GM21367 (cell line): ENCODE measurements around the gene MRPS14.
"Not testable (repeated sequence)": the region's sequence is repeated elsewhere in the genome, so short reads cannot be mapped to it uniquely, and the experiment has no call there.

Source experiments
- ATAC-seq: cut with Tn5 transposase; IDR thresholded peaks from one replicate; pipeline ENCODE4 v1.9.1; 2021; ENCODE audit not compliant: unreplicated experiment

The MRPS14 gene

DNA sequence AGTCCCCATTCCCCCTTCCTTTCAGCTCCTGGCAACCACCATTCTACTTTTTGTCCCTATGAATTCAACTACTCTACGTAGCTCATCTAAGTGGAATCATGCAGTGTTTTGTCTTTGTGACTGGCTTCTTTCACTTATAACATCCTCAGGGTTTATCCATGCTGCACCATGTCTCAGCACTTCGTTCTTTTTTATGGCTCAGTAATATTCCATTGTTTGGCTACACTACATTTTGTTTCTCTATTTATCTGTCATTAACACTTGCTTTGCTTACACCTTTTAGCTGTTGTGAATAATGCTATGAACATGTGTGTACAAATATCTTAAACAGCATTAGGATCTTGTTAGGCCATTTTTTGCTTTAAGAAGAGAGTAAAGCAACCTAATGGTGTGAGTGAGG, 1.5 kb upstream of the MRPS14 start:
- no peak for ATAC-seq

DNA sequence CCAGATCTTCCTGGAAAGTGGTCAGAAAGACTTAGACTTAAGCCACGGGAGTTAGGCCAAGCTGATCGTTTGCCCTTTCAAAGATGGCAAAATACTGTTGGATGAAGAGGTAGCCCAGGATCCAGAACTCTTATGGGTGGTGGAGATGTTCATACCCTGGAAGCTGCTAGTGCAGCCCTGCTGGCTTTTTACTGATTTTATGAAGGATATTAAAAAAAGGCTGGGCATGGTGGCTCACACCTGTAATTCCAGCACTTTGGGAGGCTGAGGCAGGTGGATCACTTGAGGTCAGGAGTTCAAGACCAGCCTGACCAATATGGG, 657 bp upstream of the MRPS14 start:
- ATAC-seq, result not testable (repeated sequence)

DNA sequence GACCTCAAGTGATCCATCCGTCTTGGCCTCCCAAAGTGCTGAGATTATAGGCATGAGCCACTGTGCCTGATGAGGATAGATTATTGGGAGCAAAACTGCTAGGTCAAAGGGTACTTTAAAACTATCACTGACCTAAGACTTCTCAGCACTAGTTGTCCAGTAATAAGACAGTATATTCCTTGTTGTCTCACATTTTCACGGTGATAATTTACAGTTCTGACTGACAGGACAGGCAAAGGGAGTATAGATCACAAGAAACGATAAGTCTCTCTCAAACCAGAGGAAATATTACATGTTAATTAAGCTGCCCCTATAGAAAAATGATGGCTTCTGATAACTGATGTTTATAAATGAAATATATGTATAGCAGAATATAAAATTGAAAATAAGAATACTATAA, 3.7 kb downstream of the MRPS14 start:
- no peak for ATAC-seq

DNA sequence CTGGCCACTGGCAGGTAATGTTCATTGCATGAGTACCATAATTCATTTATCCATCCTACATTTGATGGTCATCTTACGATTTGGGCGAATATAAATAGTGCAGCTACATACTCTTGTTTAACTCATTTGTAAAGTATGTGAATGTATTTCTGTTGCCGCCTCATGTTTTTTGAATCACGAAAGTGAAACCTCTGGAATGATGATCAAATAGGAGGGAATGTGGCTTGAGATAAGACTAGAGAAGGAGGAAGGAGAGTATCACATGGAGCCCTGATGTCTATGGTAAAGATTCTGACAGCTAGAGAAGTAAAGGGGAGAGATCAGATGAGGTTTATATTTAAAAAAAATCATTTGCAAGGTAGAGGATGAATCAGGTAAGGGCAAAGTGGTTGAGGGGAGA, 8.0 kb downstream of the MRPS14 start:
- ATAC-seq, result no peak

- no peak for ATAC-seq
These were observed 9.8 kb downstream of the MRPS14 start for GRCh38 chr1:175013445-175013844.

DNA sequence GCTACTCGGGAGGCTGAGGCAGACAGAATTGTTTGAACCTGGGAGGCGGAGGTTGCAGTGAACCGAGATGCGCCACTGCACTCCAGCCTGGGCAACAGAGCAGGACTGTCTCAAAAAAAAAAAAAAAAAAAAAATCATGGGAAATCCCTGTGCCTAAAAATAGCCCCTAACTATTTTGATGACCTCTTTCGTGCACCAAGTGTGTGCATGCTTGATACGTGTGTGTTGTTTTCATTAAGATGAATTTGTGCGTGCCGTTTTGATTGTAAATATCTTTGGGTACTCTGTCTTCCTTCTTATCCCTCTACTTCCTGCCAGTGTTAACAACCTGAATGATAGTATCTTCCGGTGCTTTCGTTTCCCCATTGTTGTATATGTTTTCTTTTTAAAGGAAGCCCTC, 13.7 kb downstream of the MRPS14 start:
- no peak for ATAC-seq

DNA sequence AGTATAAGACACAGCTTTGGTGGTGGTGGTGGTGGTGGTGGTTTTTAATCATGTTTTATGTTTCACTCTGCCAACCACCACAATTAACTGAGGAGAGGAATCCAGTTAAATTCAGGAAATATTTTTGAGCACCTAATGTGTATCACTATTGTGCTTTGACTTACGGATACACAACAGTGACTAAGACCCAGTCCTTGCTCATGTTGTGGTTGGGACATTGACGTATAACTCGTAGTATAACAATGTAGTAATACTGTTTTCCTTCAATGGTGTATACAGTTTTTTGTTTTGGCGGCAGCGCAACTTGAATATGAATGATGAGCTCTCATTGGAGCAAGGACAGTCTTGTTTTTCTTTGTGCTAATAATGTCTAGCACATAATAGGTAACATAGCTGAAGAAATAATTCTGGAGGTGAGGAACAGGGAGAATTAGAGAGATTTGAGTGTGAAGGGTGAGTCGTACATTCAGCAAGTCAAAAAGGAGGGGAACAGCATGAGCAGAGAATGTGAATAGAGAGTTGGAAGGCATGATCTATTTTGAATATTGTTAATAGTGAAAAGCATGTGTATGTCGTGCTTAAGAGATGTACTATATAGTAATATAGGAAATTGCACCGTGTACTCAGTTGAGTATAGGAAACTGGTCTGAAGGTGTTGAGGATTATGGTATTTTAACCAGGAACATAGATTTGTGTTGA, 18.0 kb downstream of the MRPS14 start:
- no peak for ATAC-seq

DNA sequence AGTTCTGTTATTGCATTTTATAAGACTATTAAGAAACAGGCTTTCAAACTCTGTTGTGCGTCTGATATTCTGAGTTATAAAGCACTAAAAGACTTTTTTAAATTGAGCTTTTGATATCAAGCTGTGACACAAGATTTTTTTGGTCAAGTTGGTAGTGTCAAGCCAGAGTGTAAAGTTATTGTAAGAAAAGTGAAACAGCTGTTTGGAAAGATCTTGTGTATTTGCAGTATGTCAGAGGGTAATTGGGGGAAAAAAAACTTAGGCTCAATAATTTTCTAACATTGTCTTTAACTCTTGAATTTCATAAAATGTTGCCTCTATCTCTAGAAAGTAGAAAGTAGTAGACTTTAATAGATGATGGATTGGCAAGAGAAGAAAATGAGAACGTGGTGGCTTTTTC, 19.7 kb downstream of the MRPS14 start:
- ATAC-seq, result no peak

DNA sequence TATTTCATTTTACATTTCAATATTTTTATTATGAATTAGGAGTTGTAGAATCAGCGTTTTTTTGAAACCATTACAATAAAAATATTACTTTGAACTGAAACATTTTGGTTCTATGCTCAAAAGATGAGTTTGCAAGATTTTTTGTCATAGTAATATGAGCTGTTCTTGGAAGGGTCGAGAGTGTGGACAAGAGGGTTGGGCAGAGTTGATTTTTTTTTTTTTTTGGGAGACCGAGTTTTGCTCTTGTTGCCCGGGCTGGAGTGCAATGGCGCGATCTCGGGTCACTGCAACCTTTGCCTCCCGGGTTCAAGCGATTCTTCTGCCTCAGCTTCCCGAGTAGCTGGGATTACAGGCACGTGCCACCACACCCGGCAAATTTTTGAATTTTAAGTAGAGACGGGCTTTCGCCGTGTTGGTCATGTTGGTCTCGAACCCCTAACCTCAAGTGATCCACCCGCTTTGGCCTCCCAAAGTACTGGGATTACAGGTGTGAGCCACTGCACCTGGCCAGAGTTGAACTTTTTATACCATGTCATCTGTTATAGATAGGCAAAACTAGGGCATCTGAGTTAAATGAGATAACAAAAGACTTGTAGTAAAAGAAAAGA, 20.2 kb downstream of the MRPS14 start:
- ATAC-seq, result no peak

DNA sequence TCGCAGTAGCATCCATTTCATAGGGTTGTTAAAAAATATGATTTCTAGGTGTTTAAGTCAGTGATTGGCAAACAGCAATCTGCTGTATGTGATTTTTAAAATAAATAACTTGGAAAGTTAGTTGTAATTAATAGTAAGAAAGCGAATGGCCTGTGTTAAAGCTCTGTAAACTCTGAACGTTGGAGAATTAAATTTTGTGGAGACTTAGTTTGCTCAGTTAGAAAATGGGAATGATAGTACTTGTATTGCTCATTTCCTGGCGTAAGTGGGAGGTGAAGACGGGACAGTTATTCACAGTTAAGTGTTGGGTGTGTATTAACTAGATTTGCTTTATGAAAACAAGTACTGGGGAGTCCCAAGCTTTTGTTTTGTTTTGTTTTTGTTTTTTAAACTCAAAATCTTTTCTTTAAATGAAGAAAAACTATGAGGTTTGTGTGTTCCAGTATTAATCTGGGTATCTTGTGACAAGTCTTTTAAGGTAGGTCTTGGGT, 22.5 kb downstream of the MRPS14 start:
- ATAC-seq, result no peak

- peak; percentile 5 for ATAC-seq
These were observed 23.1 kb downstream of the MRPS14 start, which contains the start of gene CACYBP for GRCh38 chr1:174999936-175000696. CACYBP (plus strand) TSS chr1:174999947; CDS start chr1:175000181, 234 bp downstream.

DNA sequence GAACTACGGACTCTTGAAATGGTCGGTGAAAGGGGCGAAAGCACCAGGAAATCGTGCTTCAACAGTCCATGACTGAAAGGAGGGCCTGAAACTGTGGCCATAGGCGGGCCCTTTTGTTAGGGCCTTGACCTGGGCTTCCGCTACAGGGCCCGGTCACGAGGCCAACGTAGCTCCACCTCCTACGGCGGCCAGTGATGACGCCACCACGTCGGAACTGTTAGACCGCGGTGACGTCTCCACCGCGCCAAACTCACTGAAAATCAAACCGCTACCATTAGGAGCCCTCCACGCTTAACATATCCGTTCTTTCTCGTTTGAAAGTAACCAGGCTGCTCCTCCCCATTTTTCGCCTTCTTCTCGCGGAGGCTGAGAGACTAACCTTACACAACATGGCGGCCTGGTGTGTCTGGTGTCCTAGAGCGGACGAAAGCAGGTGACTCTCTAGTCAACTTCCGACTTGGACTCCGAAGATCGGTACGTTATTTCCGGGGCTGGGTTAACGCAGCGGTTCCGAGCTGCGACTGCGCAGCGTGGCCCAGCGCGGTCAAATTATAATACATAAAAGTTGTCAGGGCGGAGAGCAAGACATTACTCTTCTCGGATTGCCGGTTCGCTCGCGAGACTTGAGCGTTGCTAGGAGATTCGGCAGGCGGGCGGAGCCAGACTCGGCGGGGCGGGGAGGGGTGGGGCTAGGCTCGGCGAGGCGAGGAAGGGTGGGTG, 23.8 kb downstream of the MRPS14 start:
- peak; percentile 67 for ATAC-seq

DNA sequence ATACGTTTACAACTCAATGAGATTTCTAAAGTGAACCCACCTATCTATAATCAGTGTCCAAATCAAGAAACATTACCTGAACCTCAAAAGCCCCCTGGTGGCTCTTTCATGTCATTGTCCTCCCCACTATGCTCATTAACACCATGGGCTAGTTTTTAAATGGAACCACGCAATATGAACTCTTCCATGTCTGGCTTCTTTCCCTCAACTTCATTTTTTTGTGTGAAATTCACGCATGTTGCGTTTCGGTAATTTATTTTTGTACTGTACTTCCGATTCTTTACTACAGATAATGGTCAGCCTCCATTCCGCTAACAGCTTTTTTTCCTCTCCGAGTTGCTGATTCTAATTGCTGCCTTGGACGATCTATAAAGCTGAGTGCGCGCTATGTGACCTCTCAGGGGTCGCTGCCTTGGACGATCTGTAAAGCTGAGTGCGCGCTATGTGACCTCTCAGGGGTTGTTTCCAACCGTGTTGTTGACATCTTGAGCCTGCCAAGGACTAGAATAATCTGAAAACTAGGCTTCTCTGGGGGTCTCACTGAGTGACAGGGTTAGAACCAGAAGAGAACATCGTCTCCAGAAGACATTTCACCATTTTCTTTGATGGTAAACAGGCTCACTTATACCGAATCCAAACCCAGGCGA, 24.5 kb downstream of the MRPS14 start:
- ATAC-seq, result no peak

DNA sequence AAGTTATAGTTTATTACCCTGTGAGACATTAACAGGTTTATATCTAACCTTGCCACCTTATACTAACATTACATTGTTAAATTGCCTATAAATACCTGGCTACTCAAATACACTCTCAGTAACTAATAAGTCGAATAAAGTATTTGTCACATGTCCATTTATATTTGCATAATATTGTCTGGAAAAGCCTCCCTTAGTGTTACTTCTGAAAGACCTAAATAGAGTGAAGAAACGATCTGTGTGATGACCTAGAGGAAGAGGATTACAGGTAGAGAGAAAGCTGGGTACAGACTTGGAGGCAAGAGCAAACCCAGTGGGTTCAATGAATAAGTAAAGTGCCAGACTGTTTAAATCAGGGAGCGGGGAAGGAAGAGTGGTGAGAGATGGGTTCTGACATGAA, 26.2 kb downstream of the MRPS14 start:
- ATAC-seq, result no peak

DNA sequence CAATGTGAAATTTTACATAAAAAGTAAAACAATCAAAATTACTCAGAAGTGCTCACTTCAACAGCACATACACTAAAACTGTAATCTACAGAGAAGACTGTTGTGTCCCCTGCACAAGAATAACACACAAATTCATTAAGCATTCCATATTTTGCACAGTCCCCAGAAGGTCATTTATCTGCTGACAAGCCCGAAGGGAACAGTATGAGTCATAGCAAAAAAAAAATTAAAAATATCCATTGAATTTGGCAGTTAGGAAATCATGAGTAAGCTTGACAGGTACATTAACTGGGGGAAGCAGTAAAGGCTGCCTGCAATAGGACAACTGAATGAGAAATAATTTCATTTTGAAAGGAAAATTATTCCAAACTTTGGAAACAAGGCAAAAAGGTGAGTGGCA, 26.7 kb downstream of the MRPS14 start:
- ATAC-seq, result no peak

DNA sequence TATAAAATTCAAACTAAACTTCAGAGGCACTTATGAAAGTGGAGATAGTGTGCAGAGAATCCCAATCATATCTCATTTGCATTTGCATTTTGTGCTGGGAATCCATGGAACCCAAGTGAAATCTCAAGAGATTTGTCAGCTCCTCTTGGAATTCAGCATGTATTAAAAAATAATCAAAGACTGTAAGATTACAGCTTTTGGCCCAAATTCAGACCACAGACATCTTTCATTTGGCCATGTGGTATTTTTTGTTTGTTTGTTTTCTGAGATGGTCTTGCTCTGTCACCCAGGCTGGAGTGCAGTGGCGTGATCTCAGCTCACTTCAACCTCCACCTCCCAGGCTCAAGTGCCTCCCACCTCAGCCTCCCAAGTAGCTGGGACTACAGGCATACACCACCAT, 27.3 kb downstream of the MRPS14 start:
- ATAC-seq, result no peak

GRCh38 chr1:174995121-174995520, 28.1 kb downstream of the MRPS14 start:
- ATAC-seq, result no peak

GRCh38 chr1:174991473-174991872, 31.8 kb downstream of the MRPS14 start:
- no peak for ATAC-seq

DNA sequence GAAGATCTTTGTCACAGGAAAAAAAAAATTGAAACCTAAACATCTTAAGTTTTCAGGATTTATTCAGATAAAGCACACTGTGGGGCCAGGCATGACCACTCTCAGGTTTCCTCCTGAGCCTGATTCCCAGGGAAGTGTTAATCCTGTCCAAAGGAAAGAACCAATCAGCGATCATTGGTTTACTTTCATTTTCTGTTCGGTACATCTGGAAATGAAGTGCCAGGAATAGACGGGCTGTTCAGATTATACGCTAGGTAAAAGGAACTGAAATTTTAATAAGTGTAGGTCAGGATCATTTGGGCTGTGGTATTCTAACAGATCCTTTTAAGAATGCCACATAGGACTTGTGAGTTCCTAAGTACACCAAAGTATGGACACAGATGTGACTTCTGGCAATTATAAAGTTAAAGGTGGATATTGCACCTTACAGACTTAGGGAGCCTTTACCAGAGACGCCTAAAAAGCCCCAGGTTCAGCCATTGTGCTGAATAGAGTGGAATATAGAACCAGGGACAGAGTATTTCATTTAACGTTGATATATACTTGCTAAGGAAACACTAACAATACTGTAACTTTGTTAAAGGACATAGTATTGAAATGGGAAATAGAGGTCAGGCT, 32.7 kb downstream of the MRPS14 start:
- ATAC-seq, result no peak

DNA sequence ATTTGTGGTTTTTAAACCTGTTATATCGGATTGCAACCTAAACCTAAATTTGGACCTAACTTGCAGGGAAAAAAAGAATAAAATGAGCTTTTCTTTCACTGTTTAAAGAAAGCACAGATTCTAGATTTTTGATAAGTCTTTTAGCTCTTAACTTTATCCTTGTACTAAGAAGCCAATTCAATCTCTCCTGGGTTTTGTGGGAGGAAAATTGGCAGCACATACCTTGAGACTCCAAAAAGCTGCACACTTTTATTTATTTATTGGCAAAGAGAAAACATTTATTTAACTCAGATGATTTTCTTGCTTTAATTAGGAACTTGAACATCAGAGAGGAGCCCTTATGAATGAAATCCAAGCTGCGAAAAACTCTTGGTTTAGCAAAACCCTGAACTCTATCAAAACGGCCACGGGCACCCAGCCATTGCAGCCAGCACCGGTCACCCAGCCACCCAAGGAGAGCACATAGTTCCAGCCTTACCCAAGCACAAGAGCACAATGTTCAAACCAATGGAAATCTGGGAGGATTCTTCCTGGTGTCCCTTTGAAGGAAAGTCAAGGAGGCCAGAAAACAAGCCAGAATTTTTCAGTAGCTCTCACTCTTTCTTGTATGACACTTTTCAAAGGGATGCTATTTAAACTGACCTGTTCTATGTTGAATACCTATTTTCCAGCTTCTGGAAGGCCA, 33.5 kb downstream of the MRPS14 start:
- no peak for ATAC-seq
